ENCODE data around the gene TEC. TPM values are rescaled to one million over a fixed set of nuclear protein-coding genes. Genes with fewer than 3 reads are reported as not detected.

TEC gene
- total RNA-seq, 4 donors from 2014 or later, result 0.20 to 1.9 (median 1.1) TPM

DNA sequence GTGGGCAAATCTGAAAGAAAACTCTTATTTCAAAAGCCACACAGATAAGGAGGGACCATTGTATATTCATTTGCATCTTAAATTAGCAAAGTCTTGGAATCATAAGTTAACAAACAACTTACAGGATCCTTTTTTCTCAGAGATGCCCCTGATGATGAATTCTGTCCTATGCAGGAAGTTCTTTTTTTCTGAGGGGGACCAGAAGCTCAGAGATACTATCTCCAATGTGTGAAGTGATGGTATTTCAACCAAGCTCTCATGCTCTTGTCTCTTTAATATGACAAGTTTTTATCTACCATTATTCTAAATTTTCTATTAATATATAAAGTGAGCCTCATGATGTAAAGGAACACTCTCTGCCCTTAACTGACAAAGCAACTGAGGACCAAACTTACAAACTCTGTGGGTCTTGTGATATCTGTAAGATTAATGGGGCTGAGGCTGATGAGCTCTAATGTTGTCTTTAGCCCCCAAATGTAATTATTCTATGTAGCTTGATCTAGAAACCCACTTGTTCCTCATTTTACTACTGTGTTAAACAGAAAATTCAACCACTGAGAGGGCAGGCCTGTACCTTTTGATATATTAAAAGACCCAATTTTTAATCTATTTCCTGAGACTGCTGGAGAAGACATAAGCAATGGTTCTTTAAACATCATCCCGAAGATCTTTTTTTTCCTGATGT, 27.0 kb downstream of the TEC start:
- DNase-seq (no peak), ATAC-seq (no peak)
- H3K36me3 ChIP-seq, result no peaks in the 10 kb centered on the region
- no peaks in the 10 kb centered on the region for H3K9me3 ChIP-seq
- in situ Hi-C loops (cut with MboI; ENCODE audit: low sequenced_read_pairs in 4 of 4), result no loop called here
- peaks cover 0 to 5% of the 10 kb centered on the region in 2 donors for H3K4me1 ChIP-seq
- intact Hi-C loops (cut with DNase I; ENCODE audit: low total_unique reads), result no loop called here
- TF ChIP-seq CTCF (IDR thresholded peaks at IDR 0.05 in 4 of 5, conservative IDR thresholded peaks at IDR 0.05 in 1 of 5) (no peak), POLR2A (IDR thresholded peaks at IDR 0.05) (no peak)
- H3K4me3 ChIP-seq, result no peak overlapping the region
- H3K27me3 ChIP-seq, result no peaks in the 10 kb centered on the region
- H3K27ac ChIP-seq, result no peak overlapping the region

GRCh38 chr4:48241731-48242130, 27.9 kb downstream of the TEC start:
- TF ChIP-seq CTCF (IDR thresholded peaks at IDR 0.05 in 4 of 5, conservative IDR thresholded peaks at IDR 0.05 in 1 of 5) (no peak), POLR2A (IDR thresholded peaks at IDR 0.05) (no peak)
- H3K27ac ChIP-seq, result no peak overlapping the region
- DNase-seq (no peak), ATAC-seq (no peak)
- H3K36me3 ChIP-seq, result no peaks in the 10 kb centered on the region
- intact Hi-C loops (cut with DNase I; ENCODE audit: low total_unique reads) (no loop called here), in situ Hi-C loops (cut with MboI; ENCODE audit: low sequenced_read_pairs in 4 of 4) (no loop called here)
- no peaks in the 10 kb centered on the region for H3K9me3 ChIP-seq
- no peak overlapping the region for H3K4me3 ChIP-seq
- no peaks in the 10 kb centered on the region for H3K4me1 ChIP-seq
- no peaks in the 10 kb centered on the region for H3K27me3 ChIP-seq

DNA sequence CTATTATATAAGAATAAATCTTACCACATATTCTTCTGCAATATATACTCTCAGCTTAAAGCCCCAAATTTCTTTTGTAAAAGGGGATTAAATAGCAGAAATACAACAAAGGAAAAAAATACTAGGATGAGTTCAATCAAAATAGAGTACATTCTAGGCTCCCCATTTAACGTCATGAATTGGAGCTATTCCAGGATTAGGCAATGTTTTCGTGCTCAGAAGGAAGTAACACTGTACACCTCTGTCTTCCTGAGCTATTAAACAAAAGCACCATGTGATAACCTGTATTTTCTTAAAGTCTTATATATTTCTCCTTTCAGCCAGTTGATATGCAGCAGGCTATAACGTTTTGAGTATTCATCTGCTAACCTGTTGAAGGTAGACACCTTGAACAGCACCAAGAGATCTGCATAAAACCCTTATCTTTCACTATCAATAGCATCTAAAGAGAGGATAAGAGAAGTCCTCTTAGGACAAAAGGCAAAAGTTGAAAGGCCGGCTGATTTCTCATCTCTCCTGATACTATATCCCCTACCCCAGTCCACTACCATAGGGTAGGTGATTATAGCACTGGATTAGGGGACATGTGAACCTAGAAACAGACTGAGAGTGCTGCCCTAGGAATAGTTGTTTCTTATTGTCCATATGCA, 31.5 kb downstream of the TEC start:
- Histone ChIP-seq H3K27me3 (no peaks in the 10 kb centered on the region), H3K9me3 (no peaks in the 10 kb centered on the region), H3K27ac (no peak overlapping the region), H3K4me1 (no peaks in the 10 kb centered on the region), H3K36me3 (no peaks in the 10 kb centered on the region), H3K4me3 (no peak overlapping the region)
- in situ Hi-C loops (cut with MboI; ENCODE audit: low sequenced_read_pairs in 4 of 4) (no loop called here), intact Hi-C loops (cut with DNase I; ENCODE audit: low total_unique reads) (no loop called here)
- DNase-seq (no peak), ATAC-seq (peak in 1 of 2 donors; percentile 36)
- TF ChIP-seq CTCF (IDR thresholded peaks at IDR 0.05 in 4 of 5, conservative IDR thresholded peaks at IDR 0.05 in 1 of 5) (no peak), POLR2A (IDR thresholded peaks at IDR 0.05) (no peak)

DNA sequence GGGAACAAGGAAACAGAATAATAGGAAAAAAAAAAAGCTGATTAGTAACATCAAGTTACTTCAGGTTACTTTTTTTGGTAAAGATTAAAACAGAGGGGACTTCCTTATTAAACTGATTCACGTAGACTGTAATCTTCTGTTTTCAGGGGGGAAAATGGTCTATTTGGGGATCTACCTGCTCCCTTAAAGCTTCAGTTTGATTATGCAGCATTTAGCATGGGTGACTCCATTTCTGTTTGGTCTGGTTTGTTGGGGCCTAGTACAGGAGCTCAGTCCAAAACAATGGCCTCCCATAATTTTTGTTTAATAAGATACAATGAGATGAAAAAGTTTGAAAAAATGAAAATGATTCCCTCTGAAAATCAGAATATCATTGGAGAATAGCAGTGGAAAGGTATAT, 34.6 kb downstream of the TEC start:
- Histone ChIP-seq H3K36me3 (no peaks in the 10 kb centered on the region), H3K9me3 (no peaks in the 10 kb centered on the region), H3K4me1 (no peaks in the 10 kb centered on the region), H3K27me3 (no peaks in the 10 kb centered on the region), H3K4me3 (no peak overlapping the region), H3K27ac (no peak overlapping the region)
- DNase-seq (no peak), ATAC-seq (no peak)
- no peak for TF ChIP-seq CTCF (IDR thresholded peaks at IDR 0.05 in 4 of 5, conservative IDR thresholded peaks at IDR 0.05 in 1 of 5)
- TF ChIP-seq POLR2A (IDR thresholded peaks at IDR 0.05), result no peak
- in situ Hi-C loops (cut with MboI; ENCODE audit: low sequenced_read_pairs in 4 of 4) (no loop called here), intact Hi-C loops (cut with DNase I; ENCODE audit: low total_unique reads) (no loop called here)

All from gastrocnemius medialis (tissue), 4 donors.